K562 (cell line): ENCODE results near the gene MRPL54. TPM values are rescaled to one million over a fixed set of nuclear protein-coding genes. Genes with fewer than 3 reads are reported as not detected.

ENCODE experiments used
- ATAC-seq: fragments of 200-7000 bp; cut with Tn5 transposase; 3 replicates; pipeline ENCODE4 v1.9.1; 2020; ENCODE audit warnings: moderate library complexity
- BruUV-seq: library from RNA; stranded (reverse); fragments of 400-500 nt; replicated peaks from 2 replicates; lab custom pipeline; 2021; lab: Mats Ljungman, UMichigan
- CTCF ChIA-PET: fragments of 300-600 bp; formaldehyde crosslinking; extraction: SDS; loops from one replicate; lab custom pipeline; 2021; ENCODE audit warnings: low intra/inter-chr PET ratio; lab: Yijun Ruan, JAX
- POLR2A ChIA-PET: fragments of 300-600, 350-650 bp; sonication (Branson Sonifier 250); formaldehyde crosslinking; extraction: SDS; loops from one replicate; lab custom pipeline; 2021; ENCODE audit warnings: antibody characterized with exemption, inconsistent platforms; lab: Yijun Ruan, JAX
- DNase-seq, 4 experiments: peaks; one replicate each; pipeline versions ENCODE4 v3.0.0 to v3.0.0-alpha.2; 2011 to 2018; ENCODE audit warnings: low spot score in 3 of 4, mixed read lengths in 3 of 4; ENCODE audit errors: extremely low read depth in 1 of 4
- FAIRE-seq: peaks from 2 replicates; lab custom pipeline; 2011; peaks lifted over from hg19 to GRCh38; lab: Jason Lieb, UNC
- H2AFZ ChIP-seq: 2 replicates; pipeline ENCODE4 v1.6.0; 2011; ENCODE audit warnings: low read depth, low read length, control low read depth, inconsistent platforms
- H3K27ac ChIP-seq: fragments of 200-600 bp; 3 replicates; pipeline ENCODE4 v1.8.0; 2011; ENCODE audit warnings: low read depth, mild to moderate bottlenecking, control low read depth, inconsistent platforms, low read length, moderate library complexity, mixed read lengths; ENCODE audit errors: extremely low read depth
- H3K27me3 ChIP-seq, 2 experiments: fragments of 300-600 bp in 1 of 2; 2 replicates in 1 of 2; 3 replicates in 1 of 2; pipeline versions ENCODE4 v1.6.0 to v1.8.0; 2011; ENCODE audit warnings: inconsistent platforms in 2 of 2, low read length in 2 of 2, mild to moderate bottlenecking in 1 of 2, mixed read lengths in 1 of 2, moderate library complexity in 1 of 2; ENCODE audit not compliant: control insufficient read depth in 2 of 2, insufficient read depth in 2 of 2
- H3K36me3 ChIP-seq: fragments of 300-600 bp; 3 replicates; pipeline ENCODE4 v1.8.0; 2011; ENCODE audit warnings: mild to moderate bottlenecking, low read length, inconsistent platforms; ENCODE audit not compliant: control insufficient read depth, insufficient read depth
- H3K4me1 ChIP-seq, 2 experiments: fragments of 200-600 bp in 1 of 2; replicated peaks in 1 of 2; 2 replicates in 1 of 2; 3 replicates in 1 of 2; pipeline versions ENCODE4 v1.5.1 to v1.8.0; 2011; ENCODE audit warnings: inconsistent platforms in 2 of 2, low read length in 2 of 2, mild to moderate bottlenecking in 1 of 2, mixed read lengths in 1 of 2, moderate library complexity in 1 of 2; ENCODE audit not compliant: control insufficient read depth in 2 of 2, insufficient read depth in 2 of 2
- H3K4me2 ChIP-seq: 2 replicates; pipeline ENCODE4 v1.6.1; 2011; ENCODE audit warnings: low read length, control low read depth, inconsistent platforms, mixed read lengths; ENCODE audit not compliant: insufficient read depth
- H3K4me3 ChIP-seq: fragments of 200-600 bp; sonication (generic), shearing (Covaris generic); 2 replicates; pipeline ENCODE4 v1.5.1; 2016; ENCODE audit warnings: control low read depth, inconsistent platforms
- H3K79me2 ChIP-seq: fragments of 200-600 bp; 3 replicates; pipeline ENCODE4 v1.8.0; 2011; ENCODE audit warnings: low read length, inconsistent platforms; ENCODE audit not compliant: control insufficient read depth, insufficient read depth
- H3K9ac ChIP-seq, 2 experiments: 2 replicates each; pipeline versions ENCODE4 v1.6.0 to v1.6.1; 2011; ENCODE audit warnings: low read depth in 2 of 2, low read length in 2 of 2, control low read depth in 1 of 2, inconsistent platforms in 1 of 2, mild to moderate bottlenecking in 1 of 2, mixed read lengths in 1 of 2; ENCODE audit not compliant: insufficient read depth in 1 of 2
- H3K9me1 ChIP-seq: one replicate; pipeline ENCODE4 v1.6.0; 2011; ENCODE audit warnings: inconsistent platforms, mild to moderate bottlenecking, low read length, moderate library complexity; ENCODE audit not compliant: control insufficient read depth, insufficient read depth
- H3K9me3 ChIP-seq: replicated peaks from 2 replicates; pipeline ENCODE4 v1.5.1; 2011; ENCODE audit warnings: low read depth, low read length, inconsistent platforms; ENCODE audit not compliant: control insufficient read depth, insufficient read depth
- H4K20me1 ChIP-seq: replicated peaks from 2 replicates; pipeline ENCODE4 v1.6.1; 2011; ENCODE audit warnings: low read length, inconsistent platforms, mixed read lengths; ENCODE audit not compliant: control insufficient read depth, insufficient read depth
- DNMT1 ChIP-seq: fragments of 450-650 bp; IDR thresholded peaks from 2 replicates; pipeline ENCODE4 v1.6.1; 2016; ENCODE audit warnings: antibody characterized with exemption, mild to moderate bottlenecking
- DPF2 ChIP-seq: fragments of 450-650 bp; IDR thresholded peaks from 2 replicates; pipeline ENCODE4 v1.6.1; 2016
- KLF1 ChIP-seq: fragments of 450-650 bp; IDR thresholded peaks from 2 replicates; pipeline ENCODE4 v1.6.1; 2016; ENCODE audit warnings: missing genetic modification characterization, missing compliant biosample characterization
- MED1 ChIP-seq: sonication (generic); formaldehyde crosslinking; IDR thresholded peaks from 2 replicates; pipeline ENCODE4 v1.8.1; 2023; ENCODE audit warnings: missing genetic modification reagents, borderline replicate concordance
- PKNOX1 ChIP-seq: fragments of 450-650 bp; IDR thresholded peaks from 2 replicates; pipeline ENCODE4 v1.6.1; 2016
- PURB ChIP-seq: sonication (generic); formaldehyde crosslinking; IDR thresholded peaks from 2 replicates; pipeline ENCODE4 v1.9.0; 2021; ENCODE audit warnings: low read depth, mild to moderate bottlenecking, missing genetic modification reagents
- TFAM ChIP-seq: fragments of 250-450 bp; sonication (Bioruptor Pico); conservative IDR thresholded peaks from 2 replicates; pipeline ENCODE4 v1.5.0; 2021; ENCODE audit warnings: mild to moderate bottlenecking, moderate library complexity
- WGBS: fragments of 100-300 bp; shearing (Covaris generic); methylation state at CpG from one replicate; pipeline ENCODE4 v1.1.6; 2016; ENCODE audit warnings: low coverage, mixed read lengths; ENCODE audit not compliant: insufficient coverage; ENCODE audit errors: missing lambda C conversion rate; 5-methylcytosine and 5-hydroxymethylcytosine counted together
- in situ Hi-C: fragments of 300-500 bp; cut with MboI; formaldehyde crosslinking; loops from 4 replicates; pipeline ENCODE4 v1.15.0; 2018; ENCODE audit warnings: inconsistent platforms, mixed read lengths
- intact Hi-C: fragments of 100-400 bp; cut with micrococcal nuclease; formaldehyde crosslinking; loops from 2 replicates; pipeline ENCODE4 v1.14.2; 2022
- polyA plus RNA-seq, 8 experiments: library from polyadenylated mRNA; depleted of rRNA in 4 of 8; stranded (reverse) in 5 of 8; unstranded in 3 of 8; fragments of >200 nt; fragmentation: Nextera tagmentation in 2 of 8; fragmentation: Illumina TruSeq in 1 of 8; extraction: Ambion mirVana in 2 of 8; extraction: Trizol in 1 of 8; gene quantifications; 2 replicates each; pipeline versions ENCODE4 v1.2.1 to v1.2.3, GENCODE V29; 2011 to 2014; ENCODE audit warnings: inconsistent platforms in 1 of 8, missing spikeins in 1 of 8
- total RNA-seq, 7 experiments: library from RNA; depleted of rRNA in 6 of 7; stranded (reverse); fragments of >200 nt in 6 of 7; fragmentation: Illumina TruSeq in 2 of 7; extraction: Trizol in 2 of 7; gene quantifications; 2 replicates each; pipeline versions ENCODE4 v1.2.1 to v1.2.3, GENCODE V29; 2011 to 2021; ENCODE audit warnings: low replicate concordance in 1 of 7

MRPL54 gene
- total and polyA plus RNA-seq, 9 of the 15 experiments (the other 6 are each of a cell fraction or from before 2014, with no cell fraction given) = 3.5 to 120 (median 56.9) TPM

GRCh38 chr19:3788996-3789778 is 26.7 kb downstream of the MRPL54 start:
- no peak for FAIRE-seq
- intact Hi-C loops = loop anchor here (10.0 kb wide), 1 partner anchor 56 kb away; no protein-coding TSS in a partner anchor
- no peak overlapping the region for H3K27ac ChIP-seq
- peaks cover 7% of the 10 kb centered on the region; the same call in 1 of the 3 replicates for H3K36me3 ChIP-seq
- in situ Hi-C loops = no loop called here
- no peak overlapping the region; a peak in 1 of 4 replicates for H3K9ac ChIP-seq
- peaks cover 17% of the 10 kb centered on the region for H3K79me2 ChIP-seq
- DNase-seq = no peak
- H3K9me3 ChIP-seq = 0 out of 2 replicates have a peak, but pooled peaks cover 2% of the 10 kb centered on the region
- H3K4me2 ChIP-seq = no peak overlapping the region
- no peak overlapping the region for H3K4me3 ChIP-seq
- no peak for TF ChIP-seq PURB
- TF ChIP-seq DPF2 = no peak
- TF ChIP-seq MED1 (CRISPR knock-in tag) = no peak
- TF ChIP-seq PKNOX1 = no peak
- no peak for TF ChIP-seq DNMT1
- TF ChIP-seq TFAM (CRISPR knock-in tag) = no peak
- no peak for TF ChIP-seq KLF1 (tag)
- peaks cover 0 to 9% of the 10 kb centered on the region in 2 experiments; a peak in 1 of 5 replicates for H3K27me3 ChIP-seq
- ChIA-PET CTCF (no interaction called here), POLR2A (interaction anchor here (0.5 to 0.9 kb wide), 4 partner anchors 10 to 75 kb away, joined by 3 to 4 read pairs (median 3); no protein-coding TSS in a partner anchor)
- no peak for ATAC-seq
- 9% methylated on average over 15 of the region's 16 CpGs for WGBS
- H3K4me1 ChIP-seq = peaks cover 0 to 27% of the 10 kb centered on the region in 2 experiments; a peak in 2 of 5 replicates
- no peaks in the 10 kb centered on the region for H3K9me1 ChIP-seq
- H2AFZ ChIP-seq = 0 out of 2 replicates have a peak overlapping the region, but pooled peaks have one; percentile 4
- BruUV-seq = no TSS peak
- no peaks in the 10 kb centered on the region for H4K20me1 ChIP-seq
